TTC549 (cell line): ENCODE results near the gene TRIM51.
"Not testable (repeated sequence)": the region's sequence is repeated elsewhere in the genome, so short reads cannot be mapped to it uniquely, and the experiment has no call there.

Source experiments
- FAIRE-seq: peaks from 2 replicates; lab custom pipeline; 2012; peaks lifted over from hg19 to GRCh38; lab: Jason Lieb, UNC

TRIM51 gene

GRCh38 chr11:55882997-55883396 lies at the start of gene TRIM51:
TRIM51 (plus strand) TSS chr11:55883297; CDS start chr11:55885429, 2,132 bp downstream.
- not testable (repeated sequence) for FAIRE-seq

GRCh38 chr11:55838452-55838851 lies 44.6 kb upstream of the TRIM51 start, which contains the start of gene OR5D16:
OR5D16 (plus strand) TSS chr11:55838752; CDS start chr11:55838752, 0 bp downstream.
- no peak for FAIRE-seq

- no peak for FAIRE-seq
These were observed 35.6 kb upstream of the TRIM51 start for GRCh38 chr11:55847453-55847852.

- no peak for FAIRE-seq
These were observed 34.1 kb upstream of the TRIM51 start for GRCh38 chr11:55849037-55849436.

- FAIRE-seq: no peak
These were observed 31.0 kb upstream of the TRIM51 start for GRCh38 chr11:55852141-55852540.

- no peak for FAIRE-seq
These were observed 28.4 kb upstream of the TRIM51 start for GRCh38 chr11:55854704-55855103.

GRCh38 chr11:55867354-55867753 lies 15.7 kb upstream of the TRIM51 start:
- not testable (repeated sequence) for FAIRE-seq

- FAIRE-seq: not testable (repeated sequence)
These were observed 10.4 kb upstream of the TRIM51 start for GRCh38 chr11:55872731-55873130.

GRCh38 chr11:55873146-55873545 lies 10.0 kb upstream of the TRIM51 start:
- not testable (repeated sequence) for FAIRE-seq

GRCh38 chr11:55884995-55885394 lies 1.9 kb downstream of the TRIM51 start:
- not testable (repeated sequence) for FAIRE-seq

GRCh38 chr11:55885481-55885880 lies 2.4 kb downstream of the TRIM51 start:
- not testable (repeated sequence) for FAIRE-seq

- FAIRE-seq: no peak
These were observed 12.1 kb downstream of the TRIM51 start for GRCh38 chr11:55895216-55895615.

GRCh38 chr11:55902308-55902707 lies 19.2 kb downstream of the TRIM51 start:
- no peak for FAIRE-seq

GRCh38 chr11:55914482-55914881 lies 31.4 kb downstream of the TRIM51 start, which contains the start of gene OR5W2:
OR5W2 (minus strand) TSS chr11:55914582; CDS start chr11:55914582, 0 bp downstream.
- no peak for FAIRE-seq

GRCh38 chr11:55920537-55920936 lies 37.4 kb downstream of the TRIM51 start:
- no peak for FAIRE-seq

GRCh38 chr11:55936300-55936699 lies 53.2 kb downstream of the TRIM51 start, which contains the start of gene OR5I1:
OR5I1 (minus strand) TSS chr11:55936400; CDS start chr11:55936400, 0 bp downstream.
- no peak for FAIRE-seq
